Measurements from ENCODE around the gene ATP6V1B1.
"Not testable (repeated sequence)": the region's sequence is repeated elsewhere in the genome, so short reads cannot be mapped to it uniquely, and the experiment has no call there.

ATP6V1B1 gene

GRCh38 chr2:70992945-70993853, 57.5 kb downstream of the ATP6V1B1 start:
- DNase-seq = no peak

GRCh38 chr2:70994009-70994698, 58.5 kb downstream of the ATP6V1B1 start:
- DNase-seq = no peak

GRCh38 chr2:70994699-70995425, 59.2 kb downstream of the ATP6V1B1 start, which contains the start of gene TEX261:
Gene TEX261, minus strand, starts transcription at chr2:70994873. Its CDS starts 116 bp downstream, at chr2:70994757.
- DNase-seq = peak; percentile 38

GRCh38 chr2:70995426-70995729, 59.7 kb downstream of the ATP6V1B1 start:
- peak; percentile 46 for DNase-seq

GRCh38 chr2:70998885-70999284, 63.2 kb downstream of the ATP6V1B1 start:
- DNase-seq = not testable (repeated sequence)

- no peak for DNase-seq
Measured at GRCh38 chr2:70999362-70999761, 63.7 kb downstream of the ATP6V1B1 start.

GRCh38 chr2:70999931-71000330, 64.2 kb downstream of the ATP6V1B1 start:
- not testable (repeated sequence) for DNase-seq

- DNase-seq = peak; percentile 9
Measured at GRCh38 chr2:71000780-71001591, 65.3 kb downstream of the ATP6V1B1 start.

GRCh38 chr2:71001592-71001927, 65.9 kb downstream of the ATP6V1B1 start:
- DNase-seq = no peak

GRCh38 chr2:71001981-71002570, 66.4 kb downstream of the ATP6V1B1 start:
- peak; percentile 48 for DNase-seq

GRCh38 chr2:71003396-71003795, 67.7 kb downstream of the ATP6V1B1 start:
- DNase-seq = no peak

GRCh38 chr2:71003966-71004755, 68.5 kb downstream of the ATP6V1B1 start:
- DNase-seq = no peak

- DNase-seq = no peak
Measured at GRCh38 chr2:71004857-71005256, 69.2 kb downstream of the ATP6V1B1 start.

- no peak for DNase-seq
Measured at GRCh38 chr2:71005271-71006202, 69.8 kb downstream of the ATP6V1B1 start.

- no peak for DNase-seq
Measured at GRCh38 chr2:71006323-71006722, 70.6 kb downstream of the ATP6V1B1 start.

GRCh38 chr2:71006955-71007799, 71.5 kb downstream of the ATP6V1B1 start:
- no peak for DNase-seq

- no peak for DNase-seq
Measured at GRCh38 chr2:71008342-71008741, 72.6 kb downstream of the ATP6V1B1 start.

GRCh38 chr2:71011786-71012185, 76.1 kb downstream of the ATP6V1B1 start:
- not testable (repeated sequence) for DNase-seq
